ENCODE results near the gene SFRP5.

DNA sequence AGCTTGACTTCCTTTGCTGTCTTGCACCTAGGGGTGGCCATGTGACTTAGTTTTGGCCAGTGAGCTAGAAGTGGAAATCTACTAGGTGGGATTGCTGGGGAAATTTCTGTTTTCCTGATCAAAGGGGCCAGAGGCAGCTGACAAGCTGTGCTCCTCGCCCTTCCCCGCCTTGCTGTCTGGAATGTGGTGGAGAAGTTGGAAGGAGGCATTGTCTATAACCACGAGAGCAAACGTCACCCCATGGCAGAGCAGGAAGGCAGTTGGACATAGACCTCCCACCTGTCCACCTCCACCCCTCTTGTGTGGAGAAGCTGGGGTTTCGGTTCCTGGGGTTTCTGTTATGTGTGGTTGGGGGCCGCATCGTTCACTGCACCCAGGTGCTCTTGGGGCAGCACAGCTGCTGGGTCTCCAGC lies 7.3 kb downstream of the SFRP5 start:
- TF ChIP-seq, protein P1, sequence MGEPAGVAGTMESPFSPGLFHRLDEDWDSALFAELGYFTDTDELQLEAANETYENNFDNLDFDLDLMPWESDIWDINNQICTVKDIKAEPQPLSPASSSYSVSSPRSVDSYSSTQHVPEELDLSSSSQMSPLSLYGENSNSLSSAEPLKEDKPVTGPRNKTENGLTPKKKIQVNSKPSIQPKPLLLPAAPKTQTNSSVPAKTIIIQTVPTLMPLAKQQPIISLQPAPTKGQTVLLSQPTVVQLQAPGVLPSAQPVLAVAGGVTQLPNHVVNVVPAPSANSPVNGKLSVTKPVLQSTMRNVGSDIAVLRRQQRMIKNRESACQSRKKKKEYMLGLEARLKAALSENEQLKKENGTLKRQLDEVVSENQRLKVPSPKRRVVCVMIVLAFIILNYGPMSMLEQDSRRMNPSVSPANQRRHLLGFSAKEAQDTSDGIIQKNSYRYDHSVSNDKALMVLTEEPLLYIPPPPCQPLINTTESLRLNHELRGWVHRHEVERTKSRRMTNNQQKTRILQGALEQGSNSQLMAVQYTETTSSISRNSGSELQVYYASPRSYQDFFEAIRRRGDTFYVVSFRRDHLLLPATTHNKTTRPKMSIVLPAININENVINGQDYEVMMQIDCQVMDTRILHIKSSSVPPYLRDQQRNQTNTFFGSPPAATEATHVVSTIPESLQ (CRISPR knock-in tag; conservative IDR thresholded peaks at IDR 0.05), result no peak
- TF ChIP-seq, protein P2, sequence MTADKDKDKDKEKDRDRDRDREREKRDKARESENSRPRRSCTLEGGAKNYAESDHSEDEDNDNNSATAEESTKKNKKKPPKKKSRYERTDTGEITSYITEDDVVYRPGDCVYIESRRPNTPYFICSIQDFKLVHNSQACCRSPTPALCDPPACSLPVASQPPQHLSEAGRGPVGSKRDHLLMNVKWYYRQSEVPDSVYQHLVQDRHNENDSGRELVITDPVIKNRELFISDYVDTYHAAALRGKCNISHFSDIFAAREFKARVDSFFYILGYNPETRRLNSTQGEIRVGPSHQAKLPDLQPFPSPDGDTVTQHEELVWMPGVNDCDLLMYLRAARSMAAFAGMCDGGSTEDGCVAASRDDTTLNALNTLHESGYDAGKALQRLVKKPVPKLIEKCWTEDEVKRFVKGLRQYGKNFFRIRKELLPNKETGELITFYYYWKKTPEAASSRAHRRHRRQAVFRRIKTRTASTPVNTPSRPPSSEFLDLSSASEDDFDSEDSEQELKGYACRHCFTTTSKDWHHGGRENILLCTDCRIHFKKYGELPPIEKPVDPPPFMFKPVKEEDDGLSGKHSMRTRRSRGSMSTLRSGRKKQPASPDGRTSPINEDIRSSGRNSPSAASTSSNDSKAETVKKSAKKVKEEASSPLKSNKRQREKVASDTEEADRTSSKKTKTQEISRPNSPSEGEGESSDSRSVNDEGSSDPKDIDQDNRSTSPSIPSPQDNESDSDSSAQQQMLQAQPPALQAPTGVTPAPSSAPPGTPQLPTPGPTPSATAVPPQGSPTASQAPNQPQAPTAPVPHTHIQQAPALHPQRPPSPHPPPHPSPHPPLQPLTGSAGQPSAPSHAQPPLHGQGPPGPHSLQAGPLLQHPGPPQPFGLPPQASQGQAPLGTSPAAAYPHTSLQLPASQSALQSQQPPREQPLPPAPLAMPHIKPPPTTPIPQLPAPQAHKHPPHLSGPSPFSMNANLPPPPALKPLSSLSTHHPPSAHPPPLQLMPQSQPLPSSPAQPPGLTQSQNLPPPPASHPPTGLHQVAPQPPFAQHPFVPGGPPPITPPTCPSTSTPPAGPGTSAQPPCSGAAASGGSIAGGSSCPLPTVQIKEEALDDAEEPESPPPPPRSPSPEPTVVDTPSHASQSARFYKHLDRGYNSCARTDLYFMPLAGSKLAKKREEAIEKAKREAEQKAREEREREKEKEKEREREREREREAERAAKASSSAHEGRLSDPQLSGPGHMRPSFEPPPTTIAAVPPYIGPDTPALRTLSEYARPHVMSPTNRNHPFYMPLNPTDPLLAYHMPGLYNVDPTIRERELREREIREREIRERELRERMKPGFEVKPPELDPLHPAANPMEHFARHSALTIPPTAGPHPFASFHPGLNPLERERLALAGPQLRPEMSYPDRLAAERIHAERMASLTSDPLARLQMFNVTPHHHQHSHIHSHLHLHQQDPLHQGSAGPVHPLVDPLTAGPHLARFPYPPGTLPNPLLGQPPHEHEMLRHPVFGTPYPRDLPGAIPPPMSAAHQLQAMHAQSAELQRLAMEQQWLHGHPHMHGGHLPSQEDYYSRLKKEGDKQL (CRISPR knock-in tag; IDR thresholded peaks at IDR 0.05; ENCODE audit: low read depth), result no peak
- TF ChIP-seq, protein P3, sequence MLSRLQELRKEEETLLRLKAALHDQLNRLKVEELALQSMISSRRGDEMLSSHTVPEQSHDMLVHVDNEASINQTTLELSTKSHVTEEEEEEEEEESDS (CRISPR knock-in tag; IDR thresholded peaks at IDR 0.05; ENCODE audit: borderline replicate concordance), result no peak
- TF ChIP-seq HDAC6 (IDR thresholded peaks at IDR 0.05; ENCODE audit: low read depth, low read length) (no peak), ZNF510 (CRISPR knock-in tag; IDR thresholded peaks at IDR 0.05; ENCODE audit: low read depth) (no peak), ZNF333 (CRISPR knock-in tag; IDR thresholded peaks at IDR 0.05; ENCODE audit: borderline replicate concordance) (no peak), CEBPB (IDR thresholded peaks at IDR 0.05; ENCODE audit: borderline replicate concordance, low read depth, low read length) (no peak), ZNF460 (CRISPR knock-in tag; IDR thresholded peaks at IDR 0.05; ENCODE audit: borderline replicate concordance) (no peak), ZNF263 (CRISPR knock-in tag; IDR thresholded peaks at IDR 0.05) (no peak), POLR2AphosphoS5 (IDR thresholded peaks at IDR 0.05; ENCODE audit: low read depth, low read length) (no peak), STAT5B (CRISPR knock-in tag; IDR thresholded peaks at IDR 0.05) (no peak), ELF4 (CRISPR knock-in tag; IDR thresholded peaks at IDR 0.05; ENCODE audit: borderline replicate concordance) (no peak)
- TF ChIP-seq, protein P4, sequence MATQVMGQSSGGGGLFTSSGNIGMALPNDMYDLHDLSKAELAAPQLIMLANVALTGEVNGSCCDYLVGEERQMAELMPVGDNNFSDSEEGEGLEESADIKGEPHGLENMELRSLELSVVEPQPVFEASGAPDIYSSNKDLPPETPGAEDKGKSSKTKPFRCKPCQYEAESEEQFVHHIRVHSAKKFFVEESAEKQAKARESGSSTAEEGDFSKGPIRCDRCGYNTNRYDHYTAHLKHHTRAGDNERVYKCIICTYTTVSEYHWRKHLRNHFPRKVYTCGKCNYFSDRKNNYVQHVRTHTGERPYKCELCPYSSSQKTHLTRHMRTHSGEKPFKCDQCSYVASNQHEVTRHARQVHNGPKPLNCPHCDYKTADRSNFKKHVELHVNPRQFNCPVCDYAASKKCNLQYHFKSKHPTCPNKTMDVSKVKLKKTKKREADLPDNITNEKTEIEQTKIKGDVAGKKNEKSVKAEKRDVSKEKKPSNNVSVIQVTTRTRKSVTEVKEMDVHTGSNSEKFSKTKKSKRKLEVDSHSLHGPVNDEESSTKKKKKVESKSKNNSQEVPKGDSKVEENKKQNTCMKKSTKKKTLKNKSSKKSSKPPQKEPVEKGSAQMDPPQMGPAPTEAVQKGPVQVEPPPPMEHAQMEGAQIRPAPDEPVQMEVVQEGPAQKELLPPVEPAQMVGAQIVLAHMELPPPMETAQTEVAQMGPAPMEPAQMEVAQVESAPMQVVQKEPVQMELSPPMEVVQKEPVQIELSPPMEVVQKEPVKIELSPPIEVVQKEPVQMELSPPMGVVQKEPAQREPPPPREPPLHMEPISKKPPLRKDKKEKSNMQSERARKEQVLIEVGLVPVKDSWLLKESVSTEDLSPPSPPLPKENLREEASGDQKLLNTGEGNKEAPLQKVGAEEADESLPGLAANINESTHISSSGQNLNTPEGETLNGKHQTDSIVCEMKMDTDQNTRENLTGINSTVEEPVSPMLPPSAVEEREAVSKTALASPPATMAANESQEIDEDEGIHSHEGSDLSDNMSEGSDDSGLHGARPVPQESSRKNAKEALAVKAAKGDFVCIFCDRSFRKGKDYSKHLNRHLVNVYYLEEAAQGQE (IDR thresholded peaks at IDR 0.05; ENCODE audit: borderline replicate concordance in 1 of 2, low read depth in 1 of 2, low read length in 2 of 2), result no peak
- TF ChIP-seq, protein P5, sequence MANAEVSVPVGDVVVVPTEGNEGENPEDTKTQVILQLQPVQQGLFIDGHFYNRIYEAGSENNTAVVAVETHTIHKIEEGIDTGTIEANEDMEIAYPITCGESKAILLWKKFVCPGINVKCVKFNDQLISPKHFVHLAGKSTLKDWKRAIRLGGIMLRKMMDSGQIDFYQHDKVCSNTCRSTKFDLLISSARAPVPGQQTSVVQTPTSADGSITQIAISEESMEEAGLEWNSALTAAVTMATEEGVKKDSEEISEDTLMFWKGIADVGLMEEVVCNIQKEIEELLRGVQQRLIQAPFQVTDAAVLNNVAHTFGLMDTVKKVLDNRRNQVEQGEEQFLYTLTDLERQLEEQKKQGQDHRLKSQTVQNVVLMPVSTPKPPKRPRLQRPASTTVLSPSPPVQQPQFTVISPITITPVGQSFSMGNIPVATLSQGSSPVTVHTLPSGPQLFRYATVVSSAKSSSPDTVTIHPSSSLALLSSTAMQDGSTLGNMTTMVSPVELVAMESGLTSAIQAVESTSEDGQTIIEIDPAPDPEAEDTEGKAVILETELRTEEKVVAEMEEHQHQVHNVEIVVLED (CRISPR knock-in tag; IDR thresholded peaks at IDR 0.05; ENCODE audit: borderline replicate concordance), result no peak
